Liver (tissue), 3 donors: ENCODE results near the gene DDX24.

Experiments
- ATF3 ChIP-seq: IDR thresholded peaks from 2 replicates; pipeline ENCODE4 v1.6.1; 2016; ENCODE audit warnings: antibody characterized with exemption
- CTCF ChIP-seq: fragments of 150-350 bp; IDR thresholded peaks from 2 replicates; pipeline ENCODE4 v1.5.1; 2017; ENCODE audit warnings: improper control_type of control experiment, low read depth, low read length; ENCODE audit not compliant: missing input control
- EGR1 ChIP-seq, 2 donors: IDR thresholded peaks; 2 replicates each; pipeline ENCODE4 v1.6.1; 2016 to 2018; ENCODE audit warnings: antibody characterized with exemption in 2 of 2, low read depth in 2 of 2
- FOXA2 ChIP-seq: IDR thresholded peaks from 2 replicates; pipeline ENCODE4 v1.6.1; 2016; ENCODE audit warnings: antibody characterized with exemption
- GABPA ChIP-seq, 2 donors: IDR thresholded peaks in 1 of 2; conservative IDR thresholded peaks in 1 of 2; 2 replicates each; pipeline ENCODE4 v1.6.1; 2016; ENCODE audit warnings: antibody characterized with exemption in 2 of 2, mild to moderate bottlenecking in 1 of 2, moderate library complexity in 1 of 2
- HNF4A ChIP-seq, 2 donors: conservative IDR thresholded peaks; 2 replicates each; pipeline ENCODE4 v1.6.1; 2016; ENCODE audit warnings: antibody characterized with exemption in 2 of 2, mild to moderate bottlenecking in 2 of 2
- MAX ChIP-seq: IDR thresholded peaks from 2 replicates; pipeline ENCODE4 v1.6.1; 2016; ENCODE audit warnings: antibody characterized with exemption
- NR2F2 ChIP-seq: IDR thresholded peaks from 2 replicates; pipeline ENCODE4 v1.6.1; 2016; ENCODE audit warnings: antibody characterized with exemption
- RAD21 ChIP-seq, 2 donors: IDR thresholded peaks; 2 replicates each; pipeline ENCODE4 v1.6.1; 2016; ENCODE audit warnings: antibody characterized with exemption in 2 of 2, mild to moderate bottlenecking in 2 of 2
- REST ChIP-seq: IDR thresholded peaks from 2 replicates; pipeline ENCODE4 v1.6.1; 2016; ENCODE audit warnings: antibody characterized with exemption, mild to moderate bottlenecking
- RXRA ChIP-seq, 2 donors: IDR thresholded peaks; 2 replicates each; pipeline ENCODE4 v1.6.1; 2017 to 2018; ENCODE audit warnings: antibody characterized with exemption in 2 of 2, mild to moderate bottlenecking in 1 of 2
- SP1 ChIP-seq: IDR thresholded peaks from 2 replicates; pipeline ENCODE4 v1.6.1; 2018; ENCODE audit warnings: antibody characterized with exemption, mild to moderate bottlenecking
- YY1 ChIP-seq: IDR thresholded peaks from 2 replicates; pipeline ENCODE4 v1.6.1; 2016; ENCODE audit warnings: antibody characterized with exemption, mild to moderate bottlenecking
- ZBTB33 ChIP-seq: IDR thresholded peaks from 2 replicates; pipeline ENCODE4 v1.6.1; 2016; ENCODE audit warnings: antibody characterized with exemption
- donor health status: healthy.
- donor health status: healthy.

GRCh38 chr14:94042433-94043091 lies 38.4 kb downstream of the DDX24 start:
- no peak for TF ChIP-seq CTCF
- TF ChIP-seq SP1: no peak
- no peak for TF ChIP-seq MAX
- TF ChIP-seq EGR1 (IDR thresholded peaks at IDR 0.05; ENCODE audit: low read depth in 2 of 2): no peak
- TF ChIP-seq REST: no peak
- no peak for TF ChIP-seq GABPA (IDR thresholded peaks at IDR 0.05 in 1 of 2, conservative IDR thresholded peaks at IDR 0.05 in 1 of 2)
- no peak for TF ChIP-seq HNF4A (conservative IDR thresholded peaks at IDR 0.05)
- no peak for TF ChIP-seq RAD21 (IDR thresholded peaks at IDR 0.05)
- no peak for TF ChIP-seq YY1
- no peak for TF ChIP-seq RXRA (IDR thresholded peaks at IDR 0.05)
- TF ChIP-seq ZBTB33: no peak
- no peak for TF ChIP-seq NR2F2
- no peak for TF ChIP-seq ATF3
- no peak for TF ChIP-seq FOXA2
